GM12873 (cell line): ENCODE results near the gene MIEF2.
A peak's percentile ranks its signal among the peaks of the same experiment; 100 is the strongest.

Experiments used
- CTCF ChIP-seq: IDR thresholded peaks from 2 replicates; pipeline ENCODE4 v1.5.1; 2012; ENCODE audit warnings: low read depth, mild to moderate bottlenecking, moderate library complexity, low read length, control low read depth; ENCODE audit not compliant: insufficient read depth; ENCODE audit errors: missing control alignments

Gene MIEF2

GRCh38 chr17:18253947-18254821, 6.3 kb upstream of the MIEF2 start:
- TF ChIP-seq CTCF, result no peak

DNA sequence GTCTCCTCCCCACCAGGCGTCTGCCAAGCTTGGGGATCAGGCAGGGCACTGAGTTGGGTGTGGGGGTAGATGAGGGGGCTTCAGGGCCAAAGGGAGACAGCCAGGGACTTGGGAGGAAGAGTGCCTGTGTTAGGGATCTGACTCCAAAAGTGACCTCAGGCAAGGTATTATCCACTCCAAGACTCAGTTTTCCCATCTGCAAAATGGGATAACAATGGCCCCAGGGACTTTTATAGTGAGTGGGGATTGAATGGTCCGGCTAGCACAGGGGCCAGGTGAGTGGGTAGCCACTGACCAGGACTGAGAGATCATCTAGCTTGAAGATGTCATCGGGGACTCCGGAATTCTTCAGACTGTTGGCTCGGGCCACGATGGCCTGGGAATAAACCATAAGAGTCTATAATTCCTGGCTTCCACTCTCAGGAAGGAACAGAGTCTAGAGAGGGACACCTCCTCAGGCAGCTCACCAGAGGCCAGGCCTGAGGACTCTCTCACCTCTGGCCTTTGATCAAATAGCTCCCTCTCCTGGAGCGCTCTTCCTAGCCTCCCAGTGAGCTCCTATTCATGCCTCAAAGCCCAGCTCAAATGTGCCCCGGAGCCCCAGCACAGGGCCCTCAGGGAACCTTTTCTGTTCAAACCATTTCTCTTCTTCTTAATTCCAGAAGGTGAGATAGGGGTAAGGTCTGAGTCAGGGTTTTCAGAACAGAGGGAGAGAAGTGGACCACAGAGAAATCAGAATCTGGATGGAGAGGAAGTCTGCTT, 5.4 kb upstream of the MIEF2 start:
- no peak for TF ChIP-seq CTCF

- no peak for TF ChIP-seq CTCF
These were observed 4.1 kb upstream of the MIEF2 start for GRCh38 chr17:18256351-18256750.

DNA sequence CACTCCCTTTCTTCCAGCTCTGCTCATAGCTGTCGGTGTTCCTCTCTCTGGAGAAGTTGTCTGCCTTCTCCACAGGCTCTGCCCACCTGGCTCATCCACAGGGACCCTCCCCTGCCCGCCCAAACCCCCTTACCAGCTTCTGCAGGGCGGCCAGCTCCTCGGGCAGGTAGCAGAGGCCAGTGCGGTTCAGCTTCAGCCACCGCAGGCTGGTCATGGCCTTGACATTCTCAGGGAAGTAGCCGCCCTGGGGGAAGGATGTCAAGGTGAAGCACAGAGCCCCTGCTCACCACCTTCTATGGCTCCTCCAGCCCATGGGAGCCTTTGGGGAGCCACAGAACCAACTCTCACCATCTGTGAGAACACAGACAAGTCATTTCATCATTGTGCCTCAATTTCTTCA, 3.7 kb upstream of the MIEF2 start:
- TF ChIP-seq CTCF, result no peak

GRCh38 chr17:18257268-18257981, 3.0 kb upstream of the MIEF2 start:
- TF ChIP-seq CTCF, result no peak

DNA sequence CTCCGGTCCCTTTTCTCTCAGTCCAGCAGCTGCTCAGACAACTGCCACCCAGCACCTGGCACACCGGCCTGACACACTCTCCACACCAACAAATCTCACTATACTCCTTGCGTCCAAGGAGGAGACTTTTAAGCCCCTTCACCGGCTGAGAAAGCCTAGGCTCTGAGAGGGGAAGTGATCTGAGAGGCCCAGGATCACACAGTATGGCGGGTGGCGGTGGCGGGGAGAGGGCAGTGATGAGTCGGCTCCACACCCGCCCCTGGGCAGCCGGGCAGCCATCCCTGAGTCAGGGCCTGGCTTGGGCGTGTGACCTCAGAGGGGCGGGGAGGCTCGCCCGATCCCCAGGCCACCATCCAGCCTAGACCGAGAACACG, 2.5 kb upstream of the MIEF2 start:
- TF ChIP-seq CTCF, result peak; percentile 9
